ENCODE results near the gene GATAD2A. TPM values are rescaled to one million over a fixed set of nuclear protein-coding genes. Genes with fewer than 3 reads are reported as not detected.
A peak's percentile ranks its signal among the peaks of the same experiment; 100 is the strongest.
"Not testable (repeated sequence)": the region's sequence is repeated elsewhere in the genome, so short reads cannot be mapped to it uniquely, and the experiment has no call there.

Gene GATAD2A
- total RNA-seq, 1 experiment from 2014 or later = 38.4 TPM

DNA sequence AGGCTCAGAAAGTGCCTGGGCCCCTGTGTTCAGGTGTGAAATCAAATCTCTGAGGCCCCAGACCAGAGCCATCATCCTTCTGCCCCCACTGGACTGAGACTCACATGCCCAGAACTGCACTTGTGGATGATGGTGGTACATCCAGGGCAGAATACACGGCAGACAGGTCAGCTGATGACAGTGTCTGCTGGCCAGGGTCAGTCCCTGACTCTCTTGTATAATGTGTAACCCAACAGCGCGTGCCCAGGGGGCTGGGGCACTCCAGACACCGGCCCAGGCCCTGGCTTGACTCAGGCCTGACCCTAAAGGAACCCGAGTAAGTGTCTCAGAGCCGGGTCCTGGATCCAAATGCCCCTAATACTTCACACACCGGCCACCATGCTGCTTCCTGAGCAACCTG lies 37.4 kb upstream of the GATAD2A start:
- no peak overlapping the region for H3K9ac ChIP-seq (ENCODE audit: low read length)

DNA sequence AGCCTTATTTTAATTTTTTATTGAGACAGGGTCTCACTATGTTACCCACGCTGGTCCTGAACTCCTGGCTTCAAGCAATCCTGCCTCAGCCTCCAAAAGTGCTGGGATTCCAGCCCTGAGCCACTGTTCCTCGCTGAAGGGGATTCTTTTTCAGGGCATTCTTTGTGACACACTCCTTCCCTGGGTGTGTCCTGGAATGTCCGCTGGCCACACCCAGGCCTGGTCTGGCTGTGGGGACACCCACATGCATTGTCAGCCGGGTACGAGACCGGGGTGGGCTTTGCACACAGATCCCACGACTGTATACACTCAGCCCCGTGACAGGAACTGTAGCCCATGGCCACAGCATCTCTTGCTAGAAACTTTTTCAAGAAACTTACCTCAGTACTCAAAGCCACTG lies 34.4 kb upstream of the GATAD2A start:
- H4K20me1 ChIP-seq (ENCODE audit: insufficient read depth, low read depth, low read length) = no peaks in the 10 kb centered on the region
- H3K4me3 ChIP-seq (ENCODE audit: low read length) = no peak overlapping the region
- no peak overlapping the region for H3K9ac ChIP-seq (ENCODE audit: low read length)
- H3K9me3 ChIP-seq (ENCODE audit: low read length) = no peaks in the 10 kb centered on the region
- no peaks in the 10 kb centered on the region for H3K79me2 ChIP-seq (ENCODE audit: low read length)
- peaks cover 22% of the 10 kb centered on the region for H3K4me1 ChIP-seq (ENCODE audit: low read length)
- no peak overlapping the region for H2AFZ ChIP-seq (ENCODE audit: low read length)
- DNase-seq = no peak
- no peaks in the 10 kb centered on the region for H3K9me2 ChIP-seq (replicated peaks; ENCODE audit: insufficient read depth, low read length)
- no peaks in the 10 kb centered on the region for H3K36me3 ChIP-seq (ENCODE audit: insufficient read depth, low read length)
- H3K27ac ChIP-seq (ENCODE audit: low read length) = no peak overlapping the region
- H3K4me2 ChIP-seq (ENCODE audit: low read depth, low read length, poor library complexity, severe bottlenecking) = no peak overlapping the region
- no peaks in the 10 kb centered on the region for H3K27me3 ChIP-seq (ENCODE audit: low read length)

More for the DNA sequence above, 37.4 kb upstream of the GATAD2A start:
- H3K9me2 ChIP-seq (replicated peaks; ENCODE audit: insufficient read depth, low read length) = no peaks in the 10 kb centered on the region
- no peak overlapping the region for H3K27ac ChIP-seq (ENCODE audit: low read length)
- no peaks in the 10 kb centered on the region for H3K9me3 ChIP-seq (ENCODE audit: low read length)
- H4K20me1 ChIP-seq (ENCODE audit: insufficient read depth, low read depth, low read length) = no peaks in the 10 kb centered on the region
- no peak for DNase-seq
- no peak overlapping the region for H3K4me2 ChIP-seq (ENCODE audit: low read depth, low read length, poor library complexity, severe bottlenecking)
- no peaks in the 10 kb centered on the region for H3K79me2 ChIP-seq (ENCODE audit: low read length)
- no peak overlapping the region for H3K4me3 ChIP-seq (ENCODE audit: low read length)
- H3K27me3 ChIP-seq (ENCODE audit: low read length) = no peaks in the 10 kb centered on the region
- H3K36me3 ChIP-seq (ENCODE audit: insufficient read depth, low read length) = no peaks in the 10 kb centered on the region
- peaks cover 22% of the 10 kb centered on the region for H3K4me1 ChIP-seq (ENCODE audit: low read length)
- H2AFZ ChIP-seq (ENCODE audit: low read length) = no peak overlapping the region

- H3K9me3 ChIP-seq (ENCODE audit: low read length) = no peaks in the 10 kb centered on the region
- no peaks in the 10 kb centered on the region for H3K27me3 ChIP-seq (ENCODE audit: low read length)
- no peaks in the 10 kb centered on the region for H3K9me2 ChIP-seq (replicated peaks; ENCODE audit: insufficient read depth, low read length)
- peak overlapping the region; percentile 56 for H3K9ac ChIP-seq (ENCODE audit: low read length)
- peak overlapping the region; percentile 73 for H3K4me2 ChIP-seq (ENCODE audit: low read depth, low read length, poor library complexity, severe bottlenecking)
- no peaks in the 10 kb centered on the region for H3K36me3 ChIP-seq (ENCODE audit: insufficient read depth, low read length)
- peak overlapping the region; percentile 87 for H3K27ac ChIP-seq (ENCODE audit: low read length)
- peak; percentile 81 for DNase-seq
- peak overlapping the region; percentile 100 for H2AFZ ChIP-seq (ENCODE audit: low read length)
- no peaks in the 10 kb centered on the region for H3K79me2 ChIP-seq (ENCODE audit: low read length)
- no peaks in the 10 kb centered on the region for H4K20me1 ChIP-seq (ENCODE audit: insufficient read depth, low read depth, low read length)
- H3K4me3 ChIP-seq (ENCODE audit: low read length) = peak overlapping the region; percentile 54
- H3K4me1 ChIP-seq (ENCODE audit: low read length) = peaks cover 17% of the 10 kb centered on the region
Observed at GRCh38 chr19:19372656-19373416, 32.6 kb upstream of the GATAD2A start.

- no peaks in the 10 kb centered on the region for H3K79me2 ChIP-seq (ENCODE audit: low read length)
- H3K27ac ChIP-seq (ENCODE audit: low read length) = no peak overlapping the region
- H3K27me3 ChIP-seq (ENCODE audit: low read length) = no peaks in the 10 kb centered on the region
- no peaks in the 10 kb centered on the region for H3K9me2 ChIP-seq (replicated peaks; ENCODE audit: insufficient read depth, low read length)
- no peak overlapping the region for H3K9ac ChIP-seq (ENCODE audit: low read length)
- DNase-seq = no peak
- H4K20me1 ChIP-seq (ENCODE audit: insufficient read depth, low read depth, low read length) = no peaks in the 10 kb centered on the region
- no peak overlapping the region for H3K4me3 ChIP-seq (ENCODE audit: low read length)
- H3K4me2 ChIP-seq (ENCODE audit: low read depth, low read length, poor library complexity, severe bottlenecking) = no peak overlapping the region
- H3K4me1 ChIP-seq (ENCODE audit: low read length) = peaks cover 10% of the 10 kb centered on the region
- no peaks in the 10 kb centered on the region for H3K9me3 ChIP-seq (ENCODE audit: low read length)
- no peak overlapping the region for H2AFZ ChIP-seq (ENCODE audit: low read length)
- no peaks in the 10 kb centered on the region for H3K36me3 ChIP-seq (ENCODE audit: insufficient read depth, low read length)
Observed at GRCh38 chr19:19379527-19379926, 25.9 kb upstream of the GATAD2A start.

- not testable (repeated sequence) for H3K4me2 ChIP-seq (ENCODE audit: low read depth, low read length, poor library complexity, severe bottlenecking); H3K4me3 ChIP-seq (ENCODE audit: low read length); H3K4me1 ChIP-seq (ENCODE audit: low read length); H3K9me2 ChIP-seq (replicated peaks; ENCODE audit: insufficient read depth, low read length); H4K20me1 ChIP-seq (ENCODE audit: insufficient read depth, low read depth, low read length); H3K9me3 ChIP-seq (ENCODE audit: low read length); H3K27me3 ChIP-seq (ENCODE audit: low read length); H3K9ac ChIP-seq (ENCODE audit: low read length); H3K27ac ChIP-seq (ENCODE audit: low read length); H3K36me3 ChIP-seq (ENCODE audit: insufficient read depth, low read length); DNase-seq; H3K79me2 ChIP-seq (ENCODE audit: low read length); H2AFZ ChIP-seq (ENCODE audit: low read length)
Observed at GRCh38 chr19:19380316-19380715, 25.2 kb upstream of the GATAD2A start.

DNA sequence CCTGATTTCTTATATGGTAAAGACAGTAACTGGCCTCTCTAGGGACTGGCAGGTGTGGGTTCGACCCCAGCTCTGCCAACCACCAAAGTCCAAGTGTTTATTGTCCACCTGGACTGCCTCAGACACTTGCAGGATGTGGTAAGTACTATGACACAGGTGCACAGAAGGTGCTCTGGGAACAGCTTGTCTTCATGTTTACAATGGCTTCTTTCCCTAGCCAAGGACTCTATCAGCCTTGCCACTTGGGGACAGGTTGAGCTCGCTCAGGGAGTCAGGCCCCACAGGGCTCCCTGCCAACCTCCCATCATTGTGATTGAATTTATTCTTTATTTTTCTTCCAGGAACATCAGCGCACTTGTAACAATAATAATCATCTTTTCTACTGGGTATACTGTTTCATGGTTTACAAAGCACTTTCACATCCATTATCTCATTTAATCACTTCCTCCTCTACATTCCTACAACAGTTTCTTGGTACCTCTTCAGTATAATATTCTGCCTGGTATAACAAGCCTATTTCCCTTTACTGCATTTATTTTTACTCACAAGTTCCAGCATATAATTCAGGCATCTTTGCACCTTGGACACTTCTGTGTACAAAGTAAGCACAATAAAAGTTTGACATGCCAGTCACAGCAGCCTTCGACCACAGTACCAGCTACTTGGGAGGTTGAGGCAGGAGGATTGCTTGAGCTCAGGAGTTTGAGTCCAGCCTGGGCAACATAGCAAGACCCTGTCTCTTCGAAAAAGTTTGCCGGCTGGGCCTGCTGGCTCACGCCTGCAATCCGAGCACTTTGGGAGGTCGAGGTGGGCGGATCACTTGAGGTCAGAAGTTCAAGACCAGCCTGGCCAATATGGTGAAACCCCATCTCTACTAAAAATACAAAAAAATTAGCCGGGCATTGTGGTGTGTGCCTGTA lies 24.2 kb upstream of the GATAD2A start:
- H3K9me2 ChIP-seq (replicated peaks; ENCODE audit: insufficient read depth, low read length) = no peaks in the 10 kb centered on the region

GRCh38 chr19:19382118-19382517 lies 23.4 kb upstream of the GATAD2A start:
- Histone ChIP-seq H3K4me1 (ENCODE audit: low read length) (peaks cover 14% of the 10 kb centered on the region), H4K20me1 (ENCODE audit: insufficient read depth, low read depth, low read length) (peaks cover 6% of the 10 kb centered on the region), H3K9me3 (ENCODE audit: low read length) (no peaks in the 10 kb centered on the region), H2AFZ (ENCODE audit: low read length) (no peak overlapping the region), H3K27ac (ENCODE audit: low read length) (no peak overlapping the region), H3K79me2 (ENCODE audit: low read length) (peaks cover 11% of the 10 kb centered on the region), H3K4me2 (ENCODE audit: low read depth, low read length, poor library complexity, severe bottlenecking) (no peak overlapping the region), H3K9ac (ENCODE audit: low read length) (no peak overlapping the region), H3K4me3 (ENCODE audit: low read length) (no peak overlapping the region), H3K27me3 (ENCODE audit: low read length) (no peaks in the 10 kb centered on the region), H3K36me3 (ENCODE audit: insufficient read depth, low read length) (no peaks in the 10 kb centered on the region), H3K9me2 (replicated peaks; ENCODE audit: insufficient read depth, low read length) (no peaks in the 10 kb centered on the region)
- DNase-seq = no peak

More for the DNA sequence above, 24.2 kb upstream of the GATAD2A start:
- Histone ChIP-seq H3K36me3 (ENCODE audit: insufficient read depth, low read length) (no peaks in the 10 kb centered on the region), H2AFZ (ENCODE audit: low read length) (no peak overlapping the region), H3K4me1 (ENCODE audit: low read length) (peaks cover 8% of the 10 kb centered on the region), H3K4me3 (ENCODE audit: low read length) (no peak overlapping the region), H3K27ac (ENCODE audit: low read length) (no peak overlapping the region), H3K9me3 (ENCODE audit: low read length) (no peaks in the 10 kb centered on the region), H3K27me3 (ENCODE audit: low read length) (no peaks in the 10 kb centered on the region), H3K79me2 (ENCODE audit: low read length) (peaks cover 2% of the 10 kb centered on the region), H3K4me2 (ENCODE audit: low read depth, low read length, poor library complexity, severe bottlenecking) (no peak overlapping the region), H4K20me1 (ENCODE audit: insufficient read depth, low read depth, low read length) (no peaks in the 10 kb centered on the region; the same call in 1 of the 2 replicates), H3K9ac (ENCODE audit: low read length) (no peak overlapping the region)
- DNase-seq = no peak

DNA sequence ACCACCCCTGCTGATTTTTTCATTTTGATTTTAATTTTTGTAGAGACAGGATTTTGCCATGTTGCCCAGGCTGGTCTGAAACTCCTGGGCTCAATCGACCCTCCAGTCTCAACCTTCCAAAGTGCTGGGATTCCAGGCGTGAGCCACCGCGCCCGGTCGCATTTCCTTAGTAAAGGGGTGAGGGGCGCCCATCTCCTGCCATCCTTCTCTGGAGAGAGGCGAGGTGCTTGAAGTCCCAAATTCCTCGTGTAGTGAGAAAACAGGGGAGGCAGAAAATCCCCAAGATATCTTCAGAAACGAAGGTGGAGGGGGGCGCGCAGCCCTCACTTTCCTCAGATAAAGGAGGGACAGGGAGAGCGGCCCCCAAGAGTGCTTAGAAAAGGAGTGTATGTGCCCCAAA lies 21.0 kb upstream of the GATAD2A start:
- peak overlapping the region; percentile 72 for H3K9ac ChIP-seq (ENCODE audit: low read length)
- no peak overlapping the region for H3K27ac ChIP-seq (ENCODE audit: low read length)
- peaks cover 15% of the 10 kb centered on the region for H4K20me1 ChIP-seq (ENCODE audit: insufficient read depth, low read depth, low read length)
- H3K9me3 ChIP-seq (ENCODE audit: low read length) = no peaks in the 10 kb centered on the region
- H3K4me3 ChIP-seq (ENCODE audit: low read length) = peak overlapping the region; percentile 47
- no peaks in the 10 kb centered on the region for H3K36me3 ChIP-seq (ENCODE audit: insufficient read depth, low read length)
- no peaks in the 10 kb centered on the region for H3K27me3 ChIP-seq (ENCODE audit: low read length)
- peaks cover 20% of the 10 kb centered on the region for H3K4me1 ChIP-seq (ENCODE audit: low read length)
- DNase-seq = no peak
- peak overlapping the region; percentile 68 for H3K4me2 ChIP-seq (ENCODE audit: low read depth, low read length, poor library complexity, severe bottlenecking)
- peaks cover 32% of the 10 kb centered on the region for H3K79me2 ChIP-seq (ENCODE audit: low read length)
- H2AFZ ChIP-seq (ENCODE audit: low read length) = no peak overlapping the region
- no peaks in the 10 kb centered on the region for H3K9me2 ChIP-seq (replicated peaks; ENCODE audit: insufficient read depth, low read length)

Data from Karpas-422 (cell line).